H9 (cell line): ENCODE results near the gene CORO2B. TPM values are rescaled to one million over a fixed set of nuclear protein-coding genes. Genes with fewer than 3 reads are reported as not detected.

Experiments used
- DNase-seq: peaks from one replicate; pipeline ENCODE4 v3.0.0-alpha.2; 2017
- H2AFZ ChIP-seq: one replicate; pipeline ENCODE4 v1.6.1; 2013; ENCODE audit warnings: mild to moderate bottlenecking, low read length, control low read depth, moderate library complexity
- H2AK5ac ChIP-seq: 2 replicates; pipeline ENCODE4 v1.6.1; 2013; ENCODE audit warnings: low read length, control low read depth, mixed read lengths; ENCODE audit not compliant: insufficient read length
- H2BK120ac ChIP-seq: one replicate; pipeline ENCODE4 v1.6.1; 2013; ENCODE audit warnings: low read depth, mild to moderate bottlenecking, low read length, control low read depth, inconsistent platforms; ENCODE audit not compliant: poor library complexity, severe bottlenecking
- H2BK12ac ChIP-seq: 2 replicates; pipeline ENCODE4 v1.6.1; 2013; ENCODE audit warnings: low read length, control low read depth, mixed read lengths, low read depth; ENCODE audit not compliant: insufficient read length
- H2BK15ac ChIP-seq: 2 replicates; pipeline ENCODE4 v1.6.1; 2013; ENCODE audit warnings: low read depth, low read length, control low read depth
- H2BK20ac ChIP-seq: one replicate; pipeline ENCODE4 v1.6.1; 2013; ENCODE audit warnings: low read depth, mild to moderate bottlenecking, low read length, control low read depth, inconsistent platforms; ENCODE audit not compliant: poor library complexity, severe bottlenecking
- H2BK5ac ChIP-seq: 2 replicates; pipeline ENCODE4 v1.6.1; 2013; ENCODE audit warnings: low read length, control low read depth, mixed read lengths; ENCODE audit not compliant: insufficient read length
- H3K14ac ChIP-seq: 2 replicates; pipeline ENCODE4 v1.6.1; 2013; ENCODE audit warnings: low read length, control low read depth; ENCODE audit not compliant: insufficient read depth
- H3K18ac ChIP-seq: 2 replicates; pipeline ENCODE4 v1.6.1; 2013; ENCODE audit warnings: low read depth, mild to moderate bottlenecking, mixed read lengths, low read length, control low read depth; ENCODE audit not compliant: insufficient read length
- H3K23ac ChIP-seq: 2 replicates; pipeline ENCODE4 v1.6.1; 2013; ENCODE audit warnings: low read length, control low read depth, mixed read lengths, low read depth; ENCODE audit not compliant: insufficient read length
- H3K23me2 ChIP-seq: 2 replicates; pipeline ENCODE4 v1.6.1; 2013; ENCODE audit warnings: low read depth, mild to moderate bottlenecking, mixed read lengths, low read length, control low read depth; ENCODE audit not compliant: insufficient read length, poor library complexity, severe bottlenecking
- H3K27ac ChIP-seq: 2 replicates; pipeline ENCODE4 v1.5.1; 2013; ENCODE audit warnings: low read length, control low read depth, mixed read lengths, low read depth; ENCODE audit not compliant: insufficient read length
- H3K27me3 ChIP-seq: 2 replicates; pipeline ENCODE4 v1.6.1; 2013; ENCODE audit warnings: low read length, control low read depth, inconsistent platforms; ENCODE audit not compliant: insufficient read depth
- H3K4ac ChIP-seq: 2 replicates; pipeline ENCODE4 v1.6.1; 2013; ENCODE audit warnings: low read depth, mild to moderate bottlenecking, control low read depth, inconsistent platforms, low read length, moderate library complexity
- H3K4me1 ChIP-seq: 2 replicates; pipeline ENCODE4 v1.6.1; 2013; ENCODE audit warnings: low read length, control low read depth, inconsistent platforms; ENCODE audit not compliant: insufficient read depth
- H3K4me2 ChIP-seq: 2 replicates; pipeline ENCODE4 v1.6.1; 2013; ENCODE audit warnings: low read length, control low read depth, mixed read lengths; ENCODE audit not compliant: insufficient read length, insufficient read depth
- H3K56ac ChIP-seq: 2 replicates; pipeline ENCODE4 v1.6.1; 2013; ENCODE audit warnings: low read depth, mild to moderate bottlenecking, mixed read lengths, low read length, control low read depth; ENCODE audit not compliant: insufficient read length
- H3K79me1 ChIP-seq: 2 replicates; pipeline ENCODE4 v1.6.1; 2013; ENCODE audit warnings: low read depth, mild to moderate bottlenecking, moderate library complexity, low read length, control low read depth, inconsistent platforms; ENCODE audit not compliant: insufficient read depth, poor library complexity, severe bottlenecking
- H3K79me2 ChIP-seq: 2 replicates; pipeline ENCODE4 v1.6.1; 2013; ENCODE audit warnings: low read length, control low read depth, inconsistent platforms; ENCODE audit not compliant: insufficient read depth
- H3K9ac ChIP-seq: 2 replicates; pipeline ENCODE4 v1.6.1; 2013; ENCODE audit warnings: low read length, control low read depth, mixed read lengths; ENCODE audit not compliant: insufficient read length; ENCODE audit errors: extremely low read depth
- H3K9me3 ChIP-seq: one replicate; pipeline ENCODE4 v1.6.1; 2013; ENCODE audit warnings: low read depth, low read length, inconsistent platforms; ENCODE audit not compliant: control insufficient read depth
- H3T11ph ChIP-seq: one replicate; pipeline ENCODE4 v1.6.1; 2013; ENCODE audit warnings: mild to moderate bottlenecking, low read length, control low read depth, inconsistent platforms
- H4K20me1 ChIP-seq: one replicate; pipeline ENCODE4 v1.6.1; 2013; ENCODE audit not compliant: control insufficient read depth, insufficient read length, insufficient read depth
- H4K5ac ChIP-seq: 2 replicates; pipeline ENCODE4 v1.6.1; 2013; ENCODE audit warnings: low read depth, mild to moderate bottlenecking, mixed read lengths, low read length, control low read depth; ENCODE audit not compliant: insufficient read length
- H4K8ac ChIP-seq: replicated peaks from 2 replicates; pipeline ENCODE4 v1.6.1; 2013; ENCODE audit warnings: low read length, control low read depth, mixed read lengths, low read depth; ENCODE audit not compliant: insufficient read length
- H4K91ac ChIP-seq: 2 replicates; pipeline ENCODE4 v1.6.1; 2013; ENCODE audit warnings: low read depth, mild to moderate bottlenecking, moderate library complexity, mixed read lengths, low read length, control low read depth; ENCODE audit not compliant: insufficient read length
- H3K27ac Mint-ChIP-seq, 3 experiments: 2 replicates in 2 of 3; 3 replicates in 1 of 3; pipeline ENCODE4 v1.8.0; 2020 to 2021; ENCODE audit warnings: mixed read lengths in 3 of 3, mild to moderate bottlenecking in 1 of 3, moderate library complexity in 1 of 3
- H3K27me3 Mint-ChIP-seq: 2 replicates; pipeline ENCODE4 v1.8.0; 2021; ENCODE audit warnings: low read depth, mild to moderate bottlenecking, moderate library complexity, mixed read lengths
- H3K36me3 Mint-ChIP-seq, 3 experiments: 2 replicates in 2 of 3; 3 replicates in 1 of 3; pipeline ENCODE4 v1.8.0; 2020 to 2021; ENCODE audit warnings: low read depth in 3 of 3, mixed read lengths in 3 of 3; ENCODE audit not compliant: insufficient read depth in 1 of 3
- H3K4me1 Mint-ChIP-seq, 2 experiments: 2 replicates each; pipeline ENCODE4 v1.8.0; 2020; ENCODE audit warnings: mixed read lengths in 2 of 2
- H3K4me3 Mint-ChIP-seq, 2 experiments: 2 replicates in 1 of 2; 3 replicates in 1 of 2; pipeline ENCODE4 v1.8.0; 2020 to 2021; ENCODE audit warnings: mild to moderate bottlenecking in 2 of 2, mixed read lengths in 2 of 2, moderate library complexity in 1 of 2
- H3K9me3 Mint-ChIP-seq, 2 experiments: 2 replicates in 1 of 2; 3 replicates in 1 of 2; pipeline ENCODE4 v1.8.0; 2020; ENCODE audit warnings: mild to moderate bottlenecking in 2 of 2, mixed read lengths in 2 of 2, moderate library complexity in 1 of 2
- CTCF ChIP-seq: fragments of 200-600 bp; sonication (generic); conservative IDR thresholded peaks from 3 replicates; pipeline ENCODE4 v1.8.0; 2021; ENCODE audit warnings: antibody characterized with exemption, mild to moderate bottlenecking
- WGBS: extraction: QIAGEN DNeasy Blood & Tissue Kit; methylation state at CpG from one replicate; pipeline ENCODE4 v1.1.7; 2013; ENCODE audit warnings: missing lambda C conversion rate, low lambda C conversion rate, mixed read lengths; ENCODE audit not compliant: insufficient read length; ENCODE audit errors: extremely low coverage; 5-methylcytosine and 5-hydroxymethylcytosine counted together
- total RNA-seq: library from RNA; stranded (reverse); gene quantifications from 2 replicates; pipeline ENCODE4 v1.2.1, GENCODE V29; 2021

The CORO2B gene
- total RNA-seq, 1 experiment from 2014 or later = 3.1 TPM

DNA sequence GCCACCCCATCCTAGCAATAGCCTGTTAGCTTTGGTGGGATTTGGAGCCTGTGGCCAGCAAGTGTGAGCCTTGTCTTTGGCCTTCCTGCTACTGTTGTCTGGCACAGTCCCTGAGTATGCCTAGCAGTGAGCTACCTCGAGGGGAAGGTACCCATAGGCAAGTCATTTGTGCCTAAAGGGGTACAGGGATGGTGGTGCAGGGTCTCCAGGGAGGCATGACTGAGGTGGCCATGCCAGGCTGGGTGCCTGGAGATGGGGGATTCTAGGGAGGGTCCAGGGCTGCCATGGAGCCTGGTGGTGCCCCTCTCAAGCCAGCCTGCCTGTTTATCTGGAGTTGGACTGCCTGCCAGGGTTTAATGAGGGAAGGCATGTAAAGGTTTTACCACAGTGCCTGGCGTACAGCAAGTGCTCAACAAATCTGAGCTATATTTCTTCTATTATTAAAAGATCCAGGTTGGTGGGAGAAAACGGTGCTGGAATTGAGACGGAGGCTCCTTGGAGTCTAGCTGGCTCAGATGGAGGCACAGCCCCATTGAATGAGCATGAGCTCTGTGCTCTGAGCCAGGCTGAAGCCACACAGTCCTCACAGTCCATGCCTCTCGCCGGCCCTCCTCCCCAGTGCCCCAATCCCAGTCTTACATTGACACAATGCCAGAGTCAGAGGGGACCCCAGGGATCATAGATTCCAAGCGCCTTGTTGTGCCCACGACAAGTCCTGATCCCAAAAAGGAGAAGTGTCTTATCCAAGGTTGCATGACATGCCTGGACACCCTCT, 76.2 kb downstream of the CORO2B start:
- Mint-ChIP-seq H3K36me3 (no peaks in the 10 kb centered on the region), H3K27ac (0 out of 7 replicates have a peak overlapping the region, but pooled peaks of 1 of the 3 experiments have one; percentile 22), H3K27me3 (no peaks in the 10 kb centered on the region; the same call in 1 of the 2 replicates), H3K4me3 (no peak overlapping the region), H3K9me3 (no peaks in the 10 kb centered on the region), H3K4me1 (peaks cover 41 to 63% of the 10 kb centered on the region in 2 experiments)
- Histone ChIP-seq H2BK15ac (no peak overlapping the region), H3K56ac (no peak overlapping the region), H3K27ac (no peak overlapping the region), H3K23me2 (no peaks in the 10 kb centered on the region), H3K14ac (no peak overlapping the region), H4K20me1 (no peaks in the 10 kb centered on the region), H3K27me3 (no peaks in the 10 kb centered on the region; the same call in 1 of the 2 replicates), H3K23ac (no peak overlapping the region), H4K91ac (no peak overlapping the region), H3K4me1 (peaks cover 4% of the 10 kb centered on the region; the same call in 1 of the 2 replicates), H4K5ac (no peak overlapping the region), H2BK120ac (no peak overlapping the region), H3K4ac (no peak overlapping the region), H3K79me2 (no peaks in the 10 kb centered on the region), H2AK5ac (no peak overlapping the region), H3T11ph (no peak overlapping the region), H3K18ac (no peak overlapping the region), H2BK12ac (no peak overlapping the region), H3K79me1 (no peaks in the 10 kb centered on the region), H3K9me3 (no peaks in the 10 kb centered on the region), H4K8ac (no peak overlapping the region), H3K9ac (no peak overlapping the region), H2BK20ac (no peak overlapping the region), H2BK5ac (no peak overlapping the region), H3K4me2 (no peak overlapping the region), H2AFZ (no peak overlapping the region)
- TF ChIP-seq CTCF = no peak
- no peak for DNase-seq
- no CpG with 5 or more reads among the region's 8 CpGs for WGBS
